Ovary (tissue), 9 donors: ENCODE results near the gene RWDD4. TPM values are rescaled to one million over a fixed set of nuclear protein-coding genes. Genes with fewer than 3 reads are reported as not detected.

Source experiments
- DNase-seq, 5 donors: peaks; one replicate each; pipeline ENCODE4 v3.0.0-alpha.2; 2019 to 2020
- H3K27ac ChIP-seq, 2 donors: fragments of 200-600 bp; one replicate each; pipeline versions ENCODE4 v1.5.1 to v1.8.0; 2019 to 2022
- H3K27me3 ChIP-seq: fragments of 200-600 bp; one replicate; pipeline ENCODE4 v1.8.0; 2022
- H3K36me3 ChIP-seq: fragments of 200-600 bp; sonication (generic); one replicate; pipeline ENCODE4 v1.5.1; 2019
- H3K4me1 ChIP-seq: one replicate; pipeline ENCODE4 v1.8.1; 2013; ENCODE audit warnings: mild to moderate bottlenecking, moderate library complexity; ENCODE audit not compliant: insufficient read depth
- H3K4me3 ChIP-seq: fragments of 200-600 bp; sonication (generic); one replicate; pipeline ENCODE4 v1.5.1; 2017
- H3K9me3 ChIP-seq, 2 donors: fragments of 200-600 bp in 1 of 2; sonication (generic) in 1 of 2; one replicate each; pipeline versions ENCODE4 v1.5.1 to v1.8.1; 2013 to 2019; ENCODE audit warnings: mild to moderate bottlenecking in 1 of 2, moderate library complexity in 1 of 2
- CTCF ChIP-seq, 3 donors: fragments of 450-650 bp in 2 of 3; fragments of 200-600 bp in 1 of 3; IDR thresholded peaks; one replicate each; pipeline versions ENCODE4 v1.5.1 to v1.8.0; 2016 to 2022; ENCODE audit warnings: antibody characterized with exemption in 3 of 3, mild to moderate bottlenecking in 1 of 3
- EP300 ChIP-seq: sonication (generic); formaldehyde crosslinking; IDR thresholded peaks from one replicate; pipeline ENCODE4 v1.6.1; 2017; ENCODE audit warnings: antibody characterized with exemption
- POLR2A ChIP-seq: fragments of 450-650 bp; IDR thresholded peaks from one replicate; pipeline ENCODE4 v1.6.1; 2017; ENCODE audit warnings: antibody characterized with exemption, mild to moderate bottlenecking, moderate library complexity
- WGBS, 3 donors: extraction: QIAGEN DNeasy Blood & Tissue Kit in 1 of 3; methylation state at CpG; one replicate each; pipeline versions ENCODE4 v1.1.5 to v1.1.7; 2013 to 2017; 5-methylcytosine and 5-hydroxymethylcytosine counted together
- intact Hi-C, 4 donors: fragments of 100-400 bp; cut with DNase I; formaldehyde crosslinking; loops; one replicate each; pipeline versions ENCODE4 v1.11.0 to v1.15.1; 2022 to 2023
- polyA plus RNA-seq, 2 donors: library from polyadenylated mRNA; stranded (reverse); fragments of 200-250 nt in 1 of 2; fragments of 350-450 nt in 1 of 2; fragmentation: Illumina TruSeq in 1 of 2; extraction: RNeasy Lipid Tissue Mini Kit (QIAGEN cat#74804) in 1 of 2; gene quantifications; one replicate each; pipeline ENCODE4 v1.2.3, GENCODE V29; 2013 to 2014
- total RNA-seq, 7 donors: library from RNA; depleted of rRNA in 2 of 7; stranded (reverse); fragments of >200 nt in 2 of 7; fragmentation: NEBNext Ultra II Directional in 3 of 7; extraction: Animal tissue kit (Norgen Biotek cat#: 25700) in 3 of 7; gene quantifications; one replicate each; pipeline versions ENCODE4 v1.1.0 to v1.2.4, GENCODE V29; 2016 to 2023
- donor health status: DM: no; HTN: no; CAD: no; lungs with moderate emphysema.
- donor health status: DM: no; HTN: no; CAD: no.
- donor health status: Bipolar disorder and iron deficiency.
- donor health status: DM: yes; HTN: yes; CAD: no.
- donor health status: DM: no; HTN: no; CAD: no.
- donor health status: DM: yes; HTN: yes; CAD: no.

Gene RWDD4
- total and polyA plus RNA-seq, 9 donors, result 29.0 to 63.5 (median 37.8) TPM

DNA sequence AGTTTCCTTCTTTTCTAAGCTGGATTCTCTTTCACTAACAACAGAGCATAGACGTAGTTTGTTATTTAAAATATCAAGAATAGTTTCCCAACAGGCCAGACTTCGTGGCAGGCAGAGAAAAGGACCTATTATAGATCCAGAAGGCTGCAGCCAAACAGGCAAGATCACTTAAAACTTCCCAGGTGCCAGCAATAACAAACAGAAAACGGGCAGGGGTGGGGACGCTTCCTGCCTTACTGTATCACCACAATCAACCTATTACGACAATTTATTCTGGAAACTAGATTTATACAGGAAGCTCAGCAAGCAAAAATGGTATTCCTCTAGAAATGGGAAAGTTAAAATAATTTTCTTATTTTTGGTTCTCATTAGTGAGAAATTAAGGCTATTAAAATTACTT lies 22.1 kb downstream of the RWDD4 start:
- WGBS, 3 donors, result 16 to 26% (median 17%) methylated on average over 5 of the region's 5 CpGs
- H3K4me1 ChIP-seq, result peaks cover 19% of the 10 kb centered on the region
- H3K9me3 ChIP-seq, result no peaks in the 10 kb centered on the region
- no peaks in the 10 kb centered on the region for H3K36me3 ChIP-seq
- H3K27ac ChIP-seq, result peak overlapping the region in 1 of 2 donors; percentile 96
- TF ChIP-seq CTCF (IDR thresholded peaks at IDR 0.05), result no peak
- TF ChIP-seq POLR2A, result no peak
- TF ChIP-seq EP300, result no peak
- peak in 1 of 5 donors; percentile 29 for DNase-seq
- intact Hi-C loops, result no loop called here
- H3K4me3 ChIP-seq, result no peak overlapping the region
- no peaks in the 10 kb centered on the region for H3K27me3 ChIP-seq

DNA sequence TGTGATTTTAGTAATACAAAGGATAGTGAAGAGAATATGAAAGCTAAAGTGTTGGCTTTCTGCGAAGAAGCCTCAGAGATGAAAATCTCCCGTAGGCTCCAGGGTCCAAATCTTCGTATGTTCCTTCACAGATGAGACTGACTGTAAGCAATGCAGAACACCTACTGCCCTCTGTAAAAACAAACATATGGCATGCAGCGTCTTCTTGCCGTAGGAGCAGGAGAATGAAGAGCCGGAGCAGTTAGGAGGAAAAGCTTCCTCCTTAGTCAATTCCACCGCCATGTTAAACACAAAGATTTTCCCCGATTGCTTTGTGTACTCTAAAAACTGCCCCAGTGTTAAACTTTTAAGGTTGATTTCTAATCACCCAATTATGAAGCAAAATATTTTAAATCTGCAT lies 22.5 kb downstream of the RWDD4 start:
- peak in 1 of 5 donors; percentile 16 for DNase-seq
- Histone ChIP-seq H3K27ac (peak overlapping the region in 1 of 2 donors; percentile 96), H3K27me3 (no peaks in the 10 kb centered on the region), H3K36me3 (no peaks in the 10 kb centered on the region), H3K4me3 (no peak overlapping the region), H3K9me3 (no peaks in the 10 kb centered on the region), H3K4me1 (peaks cover 19% of the 10 kb centered on the region)
- intact Hi-C loops, result no loop called here
- WGBS, 3 donors, result 32 to 48% (median 33%) methylated on average over 8 of the region's 8 CpGs
- TF ChIP-seq POLR2A (no peak), CTCF (IDR thresholded peaks at IDR 0.05) (no peak), EP300 (no peak)

GRCh38 chr4:183635741-183636140 lies 23.2 kb downstream of the RWDD4 start:
- Histone ChIP-seq H3K36me3 (no peaks in the 10 kb centered on the region), H3K4me3 (peak overlapping the region; percentile 5), H3K27me3 (no peaks in the 10 kb centered on the region), H3K9me3 (no peaks in the 10 kb centered on the region), H3K27ac (peak overlapping the region; percentile 56 to 96), H3K4me1 (peaks cover 20% of the 10 kb centered on the region)
- whole genome bisulfite sequencing, 3 donors, result 6 to 13% (median 7%) methylated on average over 5 of the region's 5 CpGs
- DNase-seq, result no peak
- TF ChIP-seq POLR2A (no peak), EP300 (no peak), CTCF (IDR thresholded peaks at IDR 0.05) (no peak)
- intact Hi-C loops, result no loop called here

DNA sequence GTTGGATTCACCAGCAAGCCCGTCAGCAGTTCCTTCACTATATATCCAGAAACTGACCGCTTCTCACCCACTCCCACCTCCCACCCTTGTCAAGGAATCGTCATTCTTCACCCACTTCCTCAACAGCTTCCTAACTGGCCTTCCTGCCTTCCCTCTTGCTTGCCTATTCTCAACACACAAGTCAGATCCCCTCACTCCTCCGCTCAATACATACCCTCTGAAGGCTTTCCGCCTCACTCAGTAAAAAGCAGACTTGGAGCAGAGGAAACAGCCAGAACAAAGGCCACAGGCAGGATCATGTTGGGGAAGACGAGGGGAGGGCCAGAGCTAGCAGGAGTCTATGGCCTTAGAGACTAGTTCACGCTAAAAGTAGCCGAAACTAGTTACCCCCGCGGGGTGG lies 23.7 kb downstream of the RWDD4 start:
- TF ChIP-seq POLR2A (no peak), CTCF (IDR thresholded peaks at IDR 0.05) (no peak), EP300 (no peak)
- Histone ChIP-seq H3K4me3 (peak overlapping the region; percentile 5), H3K4me1 (peaks cover 20% of the 10 kb centered on the region), H3K36me3 (no peaks in the 10 kb centered on the region), H3K27me3 (no peaks in the 10 kb centered on the region), H3K9me3 (no peaks in the 10 kb centered on the region), H3K27ac (peak overlapping the region; percentile 56 to 96)
- DNase-seq, result peak in 4 of 5 donors; percentile 47 to 56 (median 48)
- intact Hi-C loops, result no loop called here
- 6 to 13% (median 7%) methylated on average over 10 of the region's 10 CpGs for WGBS, 3 donors
